HEK293 (cell line): ENCODE data around the gene TMEM263.

Experiments
- CTCF ChIA-PET: fragments of 350-600 bp; formaldehyde crosslinking; extraction: SDS; loops from one replicate; lab custom pipeline; 2021; ENCODE audit warnings: antibody characterized with exemption; lab: Yijun Ruan, JAX
- POLR2A ChIA-PET: fragments of 300-600 bp; formaldehyde crosslinking; extraction: SDS; loops from one replicate; lab custom pipeline; 2020; ENCODE audit warnings: antibody characterized with exemption, inconsistent platforms; lab: Yijun Ruan, JAX
- H3K27ac ChIP-seq: fragments of 200-500 bp; sonication (Bioruptor generic); 2 replicates; pipeline ENCODE4 v1.5.1; 2014; ENCODE audit warnings: low read depth, low read length, control low read depth, inconsistent platforms; ENCODE audit errors: extremely low read depth
- H3K36me3 ChIP-seq, 2 experiments: fragments of 200-500 bp in 1 of 2; sonication (Bioruptor generic) in 1 of 2; 1 replicate in 1 of 2; 2 replicates in 1 of 2; pipeline ENCODE4 v1.5.1; 2014 to 2017; ENCODE audit warnings: inconsistent platforms in 2 of 2, low read length in 2 of 2; ENCODE audit not compliant: control insufficient read depth in 2 of 2, insufficient read depth in 1 of 2
- H3K4me1 ChIP-seq: fragments of 200-500 bp; sonication (Bioruptor generic); 2 replicates; pipeline ENCODE4 v1.5.1; 2014; ENCODE audit warnings: mild to moderate bottlenecking, low read length, inconsistent platforms; ENCODE audit not compliant: control insufficient read depth, insufficient read depth
- H3K4me3 ChIP-seq: 2 replicates; pipeline ENCODE4 v1.5.1; 2011; ENCODE audit warnings: low read depth, mild to moderate bottlenecking, control low read depth, low read length, moderate library complexity
- H3K9me3 ChIP-seq: fragments of 200-500 bp; sonication (Bioruptor generic); 2 replicates; pipeline ENCODE4 v1.5.1; 2014; ENCODE audit warnings: low read depth, low read length, inconsistent platforms; ENCODE audit not compliant: control insufficient read depth, insufficient read depth
- FEZF1 ChIP-seq: fragments of 450-650 bp; formaldehyde crosslinking; IDR thresholded peaks from 2 replicates; pipeline ENCODE4 v1.5.1; 2016; ENCODE audit warnings: missing biosample characterization, missing genetic modification characterization
- KLF10 ChIP-seq: fragments of 450-650 bp; IDR thresholded peaks from 2 replicates; pipeline ENCODE4 v1.5.1; 2018; ENCODE audit warnings: missing biosample characterization, mild to moderate bottlenecking, missing genetic modification characterization
- OSR2 ChIP-seq: fragments of 450-650 bp; formaldehyde crosslinking; IDR thresholded peaks from 2 replicates; pipeline ENCODE4 v1.5.1; 2016; ENCODE audit warnings: missing biosample characterization, missing genetic modification characterization
- SP2 ChIP-seq: fragments of 450-650 bp; formaldehyde crosslinking; IDR thresholded peaks from 2 replicates; pipeline ENCODE4 v1.5.1; 2016; ENCODE audit warnings: missing biosample characterization, missing genetic modification characterization
- YY1 ChIP-seq: fragments of 450-650 bp; formaldehyde crosslinking; IDR thresholded peaks from 2 replicates; pipeline ENCODE4 v1.5.1; 2018; ENCODE audit warnings: missing biosample characterization, missing genetic modification characterization
- ZBTB20 ChIP-seq: fragments of 450-650 bp; formaldehyde crosslinking; IDR thresholded peaks from 2 replicates; pipeline ENCODE4 v1.5.1; 2016; ENCODE audit warnings: missing biosample characterization, missing genetic modification characterization
- ZEB2 ChIP-seq: fragments of 450-650 bp; formaldehyde crosslinking; IDR thresholded peaks from 2 replicates; pipeline ENCODE4 v1.5.1; 2016; ENCODE audit warnings: missing biosample characterization, missing genetic modification characterization
- ZNF132 ChIP-seq: fragments of 450-650 bp; formaldehyde crosslinking; IDR thresholded peaks from 2 replicates; pipeline ENCODE4 v1.5.1; 2017; ENCODE audit warnings: missing biosample characterization, missing genetic modification characterization, borderline replicate concordance
- ZNF155 ChIP-seq: fragments of 450-650 bp; formaldehyde crosslinking; IDR thresholded peaks from 2 replicates; pipeline ENCODE4 v1.5.1; 2016; ENCODE audit warnings: missing biosample characterization, missing genetic modification characterization
- ZNF223 ChIP-seq: fragments of 450-650 bp; formaldehyde crosslinking; IDR thresholded peaks from 2 replicates; pipeline ENCODE4 v1.5.1; 2016; ENCODE audit warnings: missing biosample characterization, missing genetic modification characterization
- ZNF341 ChIP-seq: fragments of 450-650 bp; formaldehyde crosslinking; IDR thresholded peaks from 2 replicates; pipeline ENCODE4; 2016; ENCODE audit warnings: low read depth, missing biosample characterization, missing genetic modification characterization
- ZNF426 ChIP-seq: fragments of 450-650 bp; formaldehyde crosslinking; IDR thresholded peaks from 2 replicates; pipeline ENCODE4 v1.5.1; 2017; ENCODE audit warnings: missing biosample characterization, missing genetic modification characterization, mild to moderate bottlenecking, inconsistent platforms, moderate library complexity
- ZNF544 ChIP-seq: fragments of 450-650 bp; formaldehyde crosslinking; IDR thresholded peaks from 2 replicates; pipeline ENCODE4 v1.5.0; 2017; ENCODE audit warnings: missing biosample characterization, missing genetic modification characterization
- ZNF658 ChIP-seq: fragments of 450-650 bp; formaldehyde crosslinking; IDR thresholded peaks from 2 replicates; pipeline ENCODE4; 2016; ENCODE audit warnings: missing biosample characterization, missing genetic modification characterization
- ZNF76 ChIP-seq: fragments of 450-650 bp; formaldehyde crosslinking; IDR thresholded peaks from 2 replicates; pipeline ENCODE4; 2016; ENCODE audit warnings: low read depth, missing biosample characterization, missing genetic modification characterization, borderline replicate concordance
- ZNF768 ChIP-seq: fragments of 450-650 bp; formaldehyde crosslinking; IDR thresholded peaks from 2 replicates; pipeline ENCODE4 v1.5.1; 2018; ENCODE audit warnings: missing biosample characterization, mild to moderate bottlenecking, missing genetic modification characterization
- ZNF777 ChIP-seq: fragments of 450-650 bp; formaldehyde crosslinking; IDR thresholded peaks from 2 replicates; pipeline ENCODE4 v1.5.1; 2017; ENCODE audit warnings: missing biosample characterization, missing genetic modification characterization, borderline replicate concordance
- ZSCAN16 ChIP-seq: fragments of 450-650 bp; formaldehyde crosslinking; IDR thresholded peaks from 2 replicates; pipeline ENCODE4 v1.5.1; 2016; ENCODE audit warnings: missing biosample characterization, missing genetic modification characterization
- TF ChIP-seq, protein P1 (sequence below): fragments of 450-650 bp; IDR thresholded peaks from 2 replicates; pipeline ENCODE4 v1.5.1; 2018; ENCODE audit warnings: missing biosample characterization, missing genetic modification characterization
- TF ChIP-seq, protein P2 (sequence below): fragments of 450-650 bp; formaldehyde crosslinking; IDR thresholded peaks from 2 replicates; pipeline ENCODE4 v1.5.1; 2017; ENCODE audit warnings: missing biosample characterization, missing genetic modification characterization
- TF ChIP-seq, protein P3 (sequence below): fragments of 450-650 bp; formaldehyde crosslinking; IDR thresholded peaks from 2 replicates; pipeline ENCODE4 v1.5.1; 2016; ENCODE audit warnings: missing biosample characterization, missing genetic modification characterization
- TF ChIP-seq, protein P4 (sequence below): fragments of 450-650 bp; formaldehyde crosslinking; IDR thresholded peaks from 2 replicates; pipeline ENCODE4 v1.5.1; 2016; ENCODE audit warnings: missing biosample characterization, missing genetic modification characterization
- TF ChIP-seq, protein P5 (sequence below): fragments of 450-650 bp; formaldehyde crosslinking; IDR thresholded peaks from 2 replicates; pipeline ENCODE4 v1.5.1; 2016; ENCODE audit warnings: missing biosample characterization, missing genetic modification characterization
- TF ChIP-seq, protein P6 (sequence below): fragments of 450-650 bp; formaldehyde crosslinking; IDR thresholded peaks from 2 replicates; pipeline ENCODE4 v1.5.1; 2016; ENCODE audit warnings: missing biosample characterization, missing genetic modification characterization
- TF ChIP-seq, protein P7 (sequence below): fragments of 450-650 bp; formaldehyde crosslinking; IDR thresholded peaks from 2 replicates; pipeline ENCODE4 v1.5.1; 2016; ENCODE audit warnings: missing biosample characterization, missing genetic modification characterization

The TMEM263 gene

DNA sequence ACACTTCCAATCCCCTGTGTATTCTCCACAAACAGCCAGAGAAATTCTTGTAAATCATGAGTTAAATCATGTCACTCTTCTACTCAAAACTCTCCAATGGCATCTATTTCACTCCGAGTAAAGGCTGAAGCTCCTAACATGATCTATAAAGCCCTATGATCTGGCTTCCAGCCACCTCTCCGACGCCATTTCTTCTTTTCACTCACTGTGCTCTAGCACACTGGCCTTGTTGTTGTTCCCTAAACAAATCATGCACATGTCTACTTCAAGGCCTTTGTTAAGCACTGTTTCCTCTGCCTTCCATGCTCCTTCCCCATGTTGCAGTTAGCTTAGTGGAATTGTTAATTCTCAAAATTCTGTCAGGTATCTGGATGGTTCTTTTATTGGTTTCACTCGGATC lies 61.3 kb downstream of the TMEM263 start:
- Histone ChIP-seq H3K4me1 (no peaks in the 10 kb centered on the region), H3K27ac (no peak overlapping the region), H3K9me3 (no peaks in the 10 kb centered on the region), H3K4me3 (no peak overlapping the region), H3K36me3 (peaks cover 0 to 2% of the 10 kb centered on the region in 2 experiments; a peak in 1 of 3 replicates)
- TF ChIP-seq YY1 (no peak), ZNF777 (tag by site-specific recombination) (no peak), ZNF132 (tag by site-specific recombination) (no peak), FEZF1 (tag by site-specific recombination) (no peak), ZBTB20 (no peak), ZNF155 (tag by site-specific recombination) (no peak)
- TF ChIP-seq, protein P1, sequence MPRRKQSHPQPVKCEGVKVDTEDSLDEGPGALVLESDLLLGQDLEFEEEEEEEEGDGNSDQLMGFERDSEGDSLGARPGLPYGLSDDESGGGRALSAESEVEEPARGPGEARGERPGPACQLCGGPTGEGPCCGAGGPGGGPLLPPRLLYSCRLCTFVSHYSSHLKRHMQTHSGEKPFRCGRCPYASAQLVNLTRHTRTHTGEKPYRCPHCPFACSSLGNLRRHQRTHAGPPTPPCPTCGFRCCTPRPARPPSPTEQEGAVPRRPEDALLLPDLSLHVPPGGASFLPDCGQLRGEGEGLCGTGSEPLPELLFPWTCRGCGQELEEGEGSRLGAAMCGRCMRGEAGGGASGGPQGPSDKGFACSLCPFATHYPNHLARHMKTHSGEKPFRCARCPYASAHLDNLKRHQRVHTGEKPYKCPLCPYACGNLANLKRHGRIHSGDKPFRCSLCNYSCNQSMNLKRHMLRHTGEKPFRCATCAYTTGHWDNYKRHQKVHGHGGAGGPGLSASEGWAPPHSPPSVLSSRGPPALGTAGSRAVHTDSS = no peak
- ChIA-PET POLR2A (no interaction called here), CTCF (no interaction called here)

DNA sequence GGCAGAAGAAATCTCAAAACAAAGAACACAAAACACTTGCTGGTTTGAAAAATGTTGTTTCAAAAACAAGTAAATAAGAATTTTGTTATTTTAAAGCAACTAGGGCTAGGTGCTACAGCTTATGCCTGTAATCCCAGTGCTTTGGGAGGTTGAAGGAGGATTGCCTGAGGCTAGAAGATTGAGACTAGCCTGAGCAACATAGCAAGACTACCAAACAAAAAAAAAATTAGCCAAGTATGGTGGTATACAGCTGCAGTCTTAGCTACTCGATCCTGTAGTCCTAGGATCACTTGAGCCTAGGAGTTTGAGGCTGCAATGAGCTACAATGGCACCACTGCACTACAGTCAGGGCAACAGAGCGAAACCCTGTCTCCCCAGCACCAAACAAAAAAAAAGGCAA lies 63.8 kb downstream of the TMEM263 start:
- ChIA-PET CTCF (no interaction called here), POLR2A (no interaction called here)
- H3K4me1 ChIP-seq = no peaks in the 10 kb centered on the region
- peaks cover 0 to 2% of the 10 kb centered on the region in 2 experiments; a peak in 1 of 3 replicates for H3K36me3 ChIP-seq
- no peaks in the 10 kb centered on the region for H3K9me3 ChIP-seq
- no peak overlapping the region for H3K27ac ChIP-seq
- no peak for TF ChIP-seq OSR2 (tag by site-specific recombination)
- TF ChIP-seq, protein P2, sequence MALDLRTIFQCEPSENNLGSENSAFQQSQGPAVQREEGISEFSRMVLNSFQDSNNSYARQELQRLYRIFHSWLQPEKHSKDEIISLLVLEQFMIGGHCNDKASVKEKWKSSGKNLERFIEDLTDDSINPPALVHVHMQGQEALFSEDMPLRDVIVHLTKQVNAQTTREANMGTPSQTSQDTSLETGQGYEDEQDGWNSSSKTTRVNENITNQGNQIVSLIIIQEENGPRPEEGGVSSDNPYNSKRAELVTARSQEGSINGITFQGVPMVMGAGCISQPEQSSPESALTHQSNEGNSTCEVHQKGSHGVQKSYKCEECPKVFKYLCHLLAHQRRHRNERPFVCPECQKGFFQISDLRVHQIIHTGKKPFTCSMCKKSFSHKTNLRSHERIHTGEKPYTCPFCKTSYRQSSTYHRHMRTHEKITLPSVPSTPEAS (tag by site-specific recombination) = no peak
- no peak for TF ChIP-seq ZNF426 (tag by site-specific recombination)
- TF ChIP-seq ZSCAN16 (tag by site-specific recombination) = no peak
- no peak for TF ChIP-seq SP2 (tag by site-specific recombination)
- TF ChIP-seq ZEB2 (tag by site-specific recombination) = no peak
- TF ChIP-seq, protein P3, sequence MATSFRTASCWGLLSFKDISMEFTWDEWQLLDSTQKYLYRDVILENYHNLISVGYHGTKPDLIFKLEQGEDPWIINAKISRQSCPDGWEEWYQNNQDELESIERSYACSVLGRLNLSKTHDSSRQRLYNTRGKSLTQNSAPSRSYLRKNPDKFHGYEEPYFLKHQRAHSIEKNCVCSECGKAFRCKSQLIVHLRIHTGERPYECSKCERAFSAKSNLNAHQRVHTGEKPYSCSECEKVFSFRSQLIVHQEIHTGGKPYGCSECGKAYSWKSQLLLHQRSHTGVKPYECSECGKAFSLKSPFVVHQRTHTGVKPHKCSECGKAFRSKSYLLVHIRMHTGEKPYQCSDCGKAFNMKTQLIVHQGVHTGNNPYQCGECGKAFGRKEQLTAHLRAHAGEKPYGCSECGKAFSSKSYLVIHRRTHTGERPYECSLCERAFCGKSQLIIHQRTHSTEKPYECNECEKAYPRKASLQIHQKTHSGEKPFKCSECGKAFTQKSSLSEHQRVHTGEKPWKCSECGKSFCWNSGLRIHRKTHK (tag by site-specific recombination) = no peak
- no peak for TF ChIP-seq ZNF223 (tag by site-specific recombination)
- TF ChIP-seq ZNF768 (tag by site-specific recombination) = no peak
- no peak for TF ChIP-seq ZNF76 (tag by site-specific recombination)
- TF ChIP-seq, protein P4, sequence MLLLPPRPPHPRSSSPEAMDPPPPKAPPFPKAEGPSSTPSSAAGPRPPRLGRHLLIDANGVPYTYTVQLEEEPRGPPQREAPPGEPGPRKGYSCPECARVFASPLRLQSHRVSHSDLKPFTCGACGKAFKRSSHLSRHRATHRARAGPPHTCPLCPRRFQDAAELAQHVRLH (tag by site-specific recombination) = no peak
- TF ChIP-seq ZNF658 (tag by site-specific recombination) = no peak
- TF ChIP-seq, protein P5, sequence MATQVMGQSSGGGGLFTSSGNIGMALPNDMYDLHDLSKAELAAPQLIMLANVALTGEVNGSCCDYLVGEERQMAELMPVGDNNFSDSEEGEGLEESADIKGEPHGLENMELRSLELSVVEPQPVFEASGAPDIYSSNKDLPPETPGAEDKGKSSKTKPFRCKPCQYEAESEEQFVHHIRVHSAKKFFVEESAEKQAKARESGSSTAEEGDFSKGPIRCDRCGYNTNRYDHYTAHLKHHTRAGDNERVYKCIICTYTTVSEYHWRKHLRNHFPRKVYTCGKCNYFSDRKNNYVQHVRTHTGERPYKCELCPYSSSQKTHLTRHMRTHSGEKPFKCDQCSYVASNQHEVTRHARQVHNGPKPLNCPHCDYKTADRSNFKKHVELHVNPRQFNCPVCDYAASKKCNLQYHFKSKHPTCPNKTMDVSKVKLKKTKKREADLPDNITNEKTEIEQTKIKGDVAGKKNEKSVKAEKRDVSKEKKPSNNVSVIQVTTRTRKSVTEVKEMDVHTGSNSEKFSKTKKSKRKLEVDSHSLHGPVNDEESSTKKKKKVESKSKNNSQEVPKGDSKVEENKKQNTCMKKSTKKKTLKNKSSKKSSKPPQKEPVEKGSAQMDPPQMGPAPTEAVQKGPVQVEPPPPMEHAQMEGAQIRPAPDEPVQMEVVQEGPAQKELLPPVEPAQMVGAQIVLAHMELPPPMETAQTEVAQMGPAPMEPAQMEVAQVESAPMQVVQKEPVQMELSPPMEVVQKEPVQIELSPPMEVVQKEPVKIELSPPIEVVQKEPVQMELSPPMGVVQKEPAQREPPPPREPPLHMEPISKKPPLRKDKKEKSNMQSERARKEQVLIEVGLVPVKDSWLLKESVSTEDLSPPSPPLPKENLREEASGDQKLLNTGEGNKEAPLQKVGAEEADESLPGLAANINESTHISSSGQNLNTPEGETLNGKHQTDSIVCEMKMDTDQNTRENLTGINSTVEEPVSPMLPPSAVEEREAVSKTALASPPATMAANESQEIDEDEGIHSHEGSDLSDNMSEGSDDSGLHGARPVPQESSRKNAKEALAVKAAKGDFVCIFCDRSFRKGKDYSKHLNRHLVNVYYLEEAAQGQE (tag by site-specific recombination) = no peak
- TF ChIP-seq, protein P6, sequence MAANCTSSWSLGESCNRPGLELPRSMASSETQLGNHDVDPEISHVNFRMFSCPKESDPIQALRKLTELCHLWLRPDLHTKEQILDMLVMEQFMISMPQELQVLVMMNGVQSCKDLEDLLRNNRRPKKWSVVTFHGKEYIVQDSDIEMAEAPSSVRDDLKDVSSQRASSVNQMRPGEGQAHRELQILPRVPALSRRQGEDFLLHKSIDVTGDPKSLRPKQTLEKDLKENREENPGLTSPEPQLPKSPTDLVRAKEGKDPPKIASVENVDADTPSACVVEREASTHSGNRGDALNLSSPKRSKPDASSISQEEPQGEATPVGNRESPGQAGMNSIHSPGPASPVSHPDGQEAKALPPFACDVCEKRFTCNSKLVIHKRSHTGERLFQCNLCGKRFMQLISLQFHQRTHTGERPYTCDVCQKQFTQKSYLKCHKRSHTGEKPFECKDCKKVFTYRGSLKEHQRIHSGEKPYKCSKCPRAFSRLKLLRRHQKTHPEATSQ = no peak
- no peak for TF ChIP-seq KLF10 (tag by site-specific recombination)
- no peak for TF ChIP-seq ZNF544 (tag by site-specific recombination)
- TF ChIP-seq ZNF341 (tag by site-specific recombination) = no peak
- TF ChIP-seq, protein P7, sequence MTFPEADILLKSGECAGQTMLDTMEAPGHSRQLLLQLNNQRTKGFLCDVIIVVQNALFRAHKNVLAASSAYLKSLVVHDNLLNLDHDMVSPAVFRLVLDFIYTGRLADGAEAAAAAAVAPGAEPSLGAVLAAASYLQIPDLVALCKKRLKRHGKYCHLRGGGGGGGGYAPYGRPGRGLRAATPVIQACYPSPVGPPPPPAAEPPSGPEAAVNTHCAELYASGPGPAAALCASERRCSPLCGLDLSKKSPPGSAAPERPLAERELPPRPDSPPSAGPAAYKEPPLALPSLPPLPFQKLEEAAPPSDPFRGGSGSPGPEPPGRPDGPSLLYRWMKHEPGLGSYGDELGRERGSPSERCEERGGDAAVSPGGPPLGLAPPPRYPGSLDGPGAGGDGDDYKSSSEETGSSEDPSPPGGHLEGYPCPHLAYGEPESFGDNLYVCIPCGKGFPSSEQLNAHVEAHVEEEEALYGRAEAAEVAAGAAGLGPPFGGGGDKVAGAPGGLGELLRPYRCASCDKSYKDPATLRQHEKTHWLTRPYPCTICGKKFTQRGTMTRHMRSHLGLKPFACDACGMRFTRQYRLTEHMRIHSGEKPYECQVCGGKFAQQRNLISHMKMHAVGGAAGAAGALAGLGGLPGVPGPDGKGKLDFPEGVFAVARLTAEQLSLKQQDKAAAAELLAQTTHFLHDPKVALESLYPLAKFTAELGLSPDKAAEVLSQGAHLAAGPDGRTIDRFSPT (tag by site-specific recombination) = no peak
- H3K4me3 ChIP-seq = no peak overlapping the region
